ENCODE results near the gene OR6N1. TPM values are rescaled to one million over a fixed set of nuclear protein-coding genes. Genes with fewer than 3 reads are reported as not detected.

The OR6N1 gene
- total RNA-seq, 1 experiment from 2014 or later: not detected

GRCh38 chr1:158803678-158804077 is 31.7 kb upstream of the OR6N1 start:
- no peak overlapping the region for H3K4me3 ChIP-seq (ENCODE audit: low read depth, low read length, poor library complexity, severe bottlenecking)
- no peaks in the 10 kb centered on the region for H3K4me1 ChIP-seq (ENCODE audit: insufficient read depth, low read length, poor library complexity, severe bottlenecking)
- no peak overlapping the region for H3K27ac ChIP-seq (ENCODE audit: low read depth, low read length, poor library complexity, severe bottlenecking)
- no peaks in the 10 kb centered on the region for H3K9me3 ChIP-seq (ENCODE audit: low read depth, low read length, poor library complexity, severe bottlenecking)
- intact Hi-C loops (cut with micrococcal nuclease; ENCODE audit: unreplicated experiment): no loop called here
- POLR2A ChIA-PET (ENCODE audit: low non-redundant PET): no interaction called here
- no TSS peak for BruUV-seq (replicated peaks)
- DNase-seq (ENCODE audit: low spot score): no peak
- no peak for TF ChIP-seq EZH2 (IDR thresholded peaks at IDR 0.05; ENCODE audit: borderline replicate concordance, low read depth, low read length, poor library complexity, severe bottlenecking)
- no peak for TF ChIP-seq CTCF (conservative IDR thresholded peaks at IDR 0.05; ENCODE audit: low read depth, low read length)
- CTCF ChIA-PET: no interaction called here
- H3K27me3 ChIP-seq (replicated peaks; ENCODE audit: insufficient read depth, low read depth, low read length, poor library complexity): peaks cover 28% of the 10 kb centered on the region
- no peaks in the 10 kb centered on the region for H3K36me3 ChIP-seq (ENCODE audit: insufficient read depth, low read length, poor library complexity, severe bottlenecking)

DNA sequence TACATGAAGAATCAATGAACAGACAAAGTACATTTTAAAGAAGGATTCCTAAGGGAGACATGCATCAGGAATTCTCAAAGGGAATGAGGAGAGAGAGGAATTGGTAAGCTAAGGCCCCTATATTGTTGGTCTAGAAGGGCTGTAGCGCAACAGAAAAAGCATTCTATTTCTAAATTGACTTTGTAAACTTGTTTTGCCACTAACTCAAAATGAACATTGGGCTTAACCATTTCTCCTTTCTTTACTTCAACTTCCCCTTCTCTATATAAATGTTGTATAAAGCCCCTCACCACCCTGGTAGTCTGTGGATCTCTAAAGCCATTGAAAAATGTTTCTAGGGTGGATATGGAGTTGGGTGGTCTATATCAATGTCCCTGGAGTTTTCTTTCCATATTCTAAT is 29.4 kb upstream of the OR6N1 start:
- intact Hi-C loops (cut with micrococcal nuclease; ENCODE audit: unreplicated experiment): no loop called here
- DNase-seq (ENCODE audit: low spot score): no peak
- H3K4me3 ChIP-seq (ENCODE audit: low read depth, low read length, poor library complexity, severe bottlenecking): no peak overlapping the region
- H3K9me3 ChIP-seq (ENCODE audit: low read depth, low read length, poor library complexity, severe bottlenecking): no peaks in the 10 kb centered on the region
- CTCF ChIA-PET: no interaction called here
- no TSS peak for BruUV-seq (replicated peaks)
- TF ChIP-seq EZH2 (IDR thresholded peaks at IDR 0.05; ENCODE audit: borderline replicate concordance, low read depth, low read length, poor library complexity, severe bottlenecking) (no peak), CTCF (conservative IDR thresholded peaks at IDR 0.05; ENCODE audit: low read depth, low read length) (no peak)
- H3K27me3 ChIP-seq (replicated peaks; ENCODE audit: insufficient read depth, low read depth, low read length, poor library complexity): peaks cover 33% of the 10 kb centered on the region
- no peaks in the 10 kb centered on the region for H3K36me3 ChIP-seq (ENCODE audit: insufficient read depth, low read length, poor library complexity, severe bottlenecking)
- no peak overlapping the region for H3K27ac ChIP-seq (ENCODE audit: low read depth, low read length, poor library complexity, severe bottlenecking)
- H3K4me1 ChIP-seq (ENCODE audit: insufficient read depth, low read length, poor library complexity, severe bottlenecking): no peaks in the 10 kb centered on the region
- POLR2A ChIA-PET (ENCODE audit: low non-redundant PET): no interaction called here

- Histone ChIP-seq H3K4me1 (ENCODE audit: insufficient read depth, low read length, poor library complexity, severe bottlenecking) (no peaks in the 10 kb centered on the region), H3K4me3 (ENCODE audit: low read depth, low read length, poor library complexity, severe bottlenecking) (no peak overlapping the region), H3K27ac (ENCODE audit: low read depth, low read length, poor library complexity, severe bottlenecking) (no peak overlapping the region), H3K9me3 (ENCODE audit: low read depth, low read length, poor library complexity, severe bottlenecking) (no peaks in the 10 kb centered on the region), H3K27me3 (replicated peaks; ENCODE audit: insufficient read depth, low read depth, low read length, poor library complexity) (peaks cover 33% of the 10 kb centered on the region), H3K36me3 (ENCODE audit: insufficient read depth, low read length, poor library complexity, severe bottlenecking) (no peaks in the 10 kb centered on the region)
- ChIA-PET POLR2A (ENCODE audit: low non-redundant PET) (no interaction called here), CTCF (no interaction called here)
- intact Hi-C loops (cut with micrococcal nuclease; ENCODE audit: unreplicated experiment): no loop called here
- TF ChIP-seq EZH2 (IDR thresholded peaks at IDR 0.05; ENCODE audit: borderline replicate concordance, low read depth, low read length, poor library complexity, severe bottlenecking) (no peak), CTCF (conservative IDR thresholded peaks at IDR 0.05; ENCODE audit: low read depth, low read length) (no peak)
- BruUV-seq (replicated peaks): no TSS peak
- DNase-seq (ENCODE audit: low spot score): no peak
Measured at GRCh38 chr1:158800526-158800925, 28.5 kb upstream of the OR6N1 start.
